ENCODE results near the gene SCIN. TPM values are rescaled to one million over a fixed set of nuclear protein-coding genes. Genes with fewer than 3 reads are reported as not detected.

Gene SCIN
- total and polyA plus RNA-seq, 4 experiments from 2014 or later: 0.07 to 0.25 (median 0.20) TPM; not detected in 1

GRCh38 chr7:12581897-12582296, 11.4 kb downstream of the SCIN start:
- H3K4me3 Mint-ChIP-seq: no peak overlapping the region
- intact Hi-C loops (cut with micrococcal nuclease): no loop called here
- no peak for DNase-seq
- H3K27me3 ChIP-seq (ENCODE audit: insufficient read depth, low read length): no peaks in the 10 kb centered on the region
- no peaks in the 10 kb centered on the region for H3K4me1 ChIP-seq (ENCODE audit: insufficient read depth, low read length)
- no peaks in the 10 kb centered on the region for H3K4me1 Mint-ChIP-seq
- no peaks in the 10 kb centered on the region for H3K9me3 Mint-ChIP-seq
- no peaks in the 10 kb centered on the region for H3K9me3 ChIP-seq (ENCODE audit: control insufficient read depth in 1 of 2, low read length in 2 of 2)
- H3K4me3 ChIP-seq (ENCODE audit: low read length in 2 of 2): no peak overlapping the region
- no peak overlapping the region for H3K27ac ChIP-seq (ENCODE audit: low read depth, low read length)
- POLR2A ChIA-PET (ENCODE audit: partially characterized antibody): no interaction called here
- peaks cover 10 to 20% of the 10 kb centered on the region in 2 donors for H3K27me3 Mint-ChIP-seq
- CTCF ChIA-PET (ENCODE audit: partially characterized antibody): no interaction called here
- H3K36me3 ChIP-seq (ENCODE audit: insufficient read depth, low read length): no peaks in the 10 kb centered on the region
- H3K27ac Mint-ChIP-seq: no peak overlapping the region
- H3K36me3 Mint-ChIP-seq: no peaks in the 10 kb centered on the region

GRCh38 chr7:12582362-12582761, 11.8 kb downstream of the SCIN start:
- POLR2A ChIA-PET (ENCODE audit: partially characterized antibody): no interaction called here
- CTCF ChIA-PET (ENCODE audit: partially characterized antibody): no interaction called here
- H3K9me3 Mint-ChIP-seq: no peaks in the 10 kb centered on the region
- DNase-seq: no peak
- H3K4me1 ChIP-seq (ENCODE audit: insufficient read depth, low read length): no peaks in the 10 kb centered on the region
- peaks cover 10 to 18% of the 10 kb centered on the region in 2 donors for H3K27me3 Mint-ChIP-seq
- H3K27me3 ChIP-seq (ENCODE audit: insufficient read depth, low read length): no peaks in the 10 kb centered on the region
- H3K27ac Mint-ChIP-seq: no peak overlapping the region
- intact Hi-C loops (cut with micrococcal nuclease): no loop called here
- no peak overlapping the region for H3K4me3 Mint-ChIP-seq
- H3K9me3 ChIP-seq (ENCODE audit: control insufficient read depth in 1 of 2, low read length in 2 of 2): no peaks in the 10 kb centered on the region
- no peaks in the 10 kb centered on the region for H3K36me3 ChIP-seq (ENCODE audit: insufficient read depth, low read length)
- no peak overlapping the region for H3K27ac ChIP-seq (ENCODE audit: low read depth, low read length)
- H3K4me3 ChIP-seq (ENCODE audit: low read length in 2 of 2): no peak overlapping the region
- no peaks in the 10 kb centered on the region for H3K4me1 Mint-ChIP-seq
- H3K36me3 Mint-ChIP-seq: no peaks in the 10 kb centered on the region

DNA sequence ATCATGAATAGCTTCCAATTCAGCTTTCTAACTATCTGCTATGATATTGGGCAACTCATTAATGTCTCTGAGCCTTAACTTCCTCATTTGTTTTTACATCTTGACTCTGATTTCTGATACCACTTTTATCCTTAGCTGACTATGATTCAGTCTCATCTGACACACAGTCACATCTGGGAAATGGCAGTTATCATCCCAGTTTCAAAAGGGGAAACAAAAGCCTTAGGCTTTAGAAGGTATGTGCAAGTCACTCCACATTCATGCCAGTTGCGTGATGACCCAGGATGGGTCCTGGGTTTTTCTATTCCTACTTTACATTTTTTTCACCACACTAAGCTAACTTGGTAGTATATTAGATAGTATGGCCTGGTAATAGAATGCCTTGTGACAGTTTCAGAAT, 12.7 kb downstream of the SCIN start:
- Mint-ChIP-seq H3K4me3 (no peak overlapping the region), H3K9me3 (no peaks in the 10 kb centered on the region), H3K27ac (no peak overlapping the region), H3K27me3 (peaks cover 13 to 18% of the 10 kb centered on the region in 2 donors), H3K4me1 (no peaks in the 10 kb centered on the region), H3K36me3 (no peaks in the 10 kb centered on the region)
- no peaks in the 10 kb centered on the region for H3K4me1 ChIP-seq (ENCODE audit: insufficient read depth, low read length)
- POLR2A ChIA-PET (ENCODE audit: partially characterized antibody): no interaction called here
- no peaks in the 10 kb centered on the region for H3K27me3 ChIP-seq (ENCODE audit: insufficient read depth, low read length)
- no peak overlapping the region for H3K27ac ChIP-seq (ENCODE audit: low read depth, low read length)
- no peak overlapping the region for H3K4me3 ChIP-seq (ENCODE audit: low read length in 2 of 2)
- intact Hi-C loops (cut with micrococcal nuclease): no loop called here
- no peaks in the 10 kb centered on the region for H3K36me3 ChIP-seq (ENCODE audit: insufficient read depth, low read length)
- no peaks in the 10 kb centered on the region for H3K9me3 ChIP-seq (ENCODE audit: control insufficient read depth in 1 of 2, low read length in 2 of 2)
- no peak for DNase-seq
- CTCF ChIA-PET (ENCODE audit: partially characterized antibody): no interaction called here

DNA sequence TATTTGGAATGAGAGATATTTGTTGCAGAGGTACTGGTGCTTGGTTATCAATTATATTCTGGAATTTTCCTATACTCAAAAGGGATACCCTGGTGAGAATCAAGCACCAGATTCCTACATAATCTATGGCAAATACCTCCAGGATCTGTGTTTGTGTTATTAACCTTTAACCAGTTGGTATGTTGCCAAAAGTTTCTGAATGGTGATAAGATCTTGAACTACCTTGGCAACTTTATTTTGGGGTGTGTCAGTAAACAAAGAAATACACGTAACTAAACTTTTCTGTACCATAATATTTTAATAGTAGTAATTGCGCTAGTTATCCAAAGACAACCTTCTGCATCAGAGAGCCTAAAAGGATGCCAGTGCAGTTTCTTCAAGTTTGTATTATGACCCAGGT, 13.4 kb downstream of the SCIN start:
- CTCF ChIA-PET (ENCODE audit: partially characterized antibody): no interaction called here
- no peak overlapping the region for H3K27ac Mint-ChIP-seq

DNA sequence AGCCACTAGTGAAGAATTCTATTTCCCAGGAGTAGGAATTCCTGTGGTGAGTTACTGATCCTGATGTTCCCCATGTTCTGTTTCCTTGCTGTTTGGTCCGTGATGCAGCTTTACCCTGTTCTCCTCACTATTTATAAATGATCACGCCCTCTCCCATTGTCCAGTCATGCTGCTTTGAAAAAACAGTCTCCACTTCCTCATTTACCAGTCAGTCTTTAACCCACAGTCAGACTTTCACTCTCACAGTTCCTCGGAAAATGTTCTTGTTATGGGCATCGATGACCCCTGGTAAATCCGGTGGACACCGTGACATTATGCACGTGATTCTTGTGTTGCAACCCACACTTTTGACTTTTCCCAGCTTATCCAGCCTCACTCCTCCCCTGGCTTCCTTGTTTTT, 14.4 kb downstream of the SCIN start:
- H3K4me1 ChIP-seq (ENCODE audit: insufficient read depth, low read length): no peaks in the 10 kb centered on the region
- intact Hi-C loops (cut with micrococcal nuclease): no loop called here
- no peaks in the 10 kb centered on the region for H3K27me3 ChIP-seq (ENCODE audit: insufficient read depth, low read length)
- H3K36me3 ChIP-seq (ENCODE audit: insufficient read depth, low read length): no peaks in the 10 kb centered on the region
- H3K4me3 ChIP-seq (ENCODE audit: low read length in 2 of 2): no peak overlapping the region
- Mint-ChIP-seq H3K9me3 (no peaks in the 10 kb centered on the region), H3K4me1 (no peaks in the 10 kb centered on the region), H3K27me3 (peaks cover 14 to 17% of the 10 kb centered on the region in 2 donors), H3K4me3 (no peak overlapping the region), H3K27ac (no peak overlapping the region), H3K36me3 (no peaks in the 10 kb centered on the region)
- no peak for DNase-seq
- no peak overlapping the region for H3K27ac ChIP-seq (ENCODE audit: low read depth, low read length)
- POLR2A ChIA-PET (ENCODE audit: partially characterized antibody): no interaction called here
- CTCF ChIA-PET (ENCODE audit: partially characterized antibody): no interaction called here
- H3K9me3 ChIP-seq (ENCODE audit: control insufficient read depth in 1 of 2, low read length in 2 of 2): no peaks in the 10 kb centered on the region

More for the DNA sequence above, 13.4 kb downstream of the SCIN start:
- intact Hi-C loops (cut with micrococcal nuclease): no loop called here
- Histone ChIP-seq H3K36me3 (ENCODE audit: insufficient read depth, low read length) (no peaks in the 10 kb centered on the region), H3K4me1 (ENCODE audit: insufficient read depth, low read length) (no peaks in the 10 kb centered on the region), H3K27me3 (ENCODE audit: insufficient read depth, low read length) (no peaks in the 10 kb centered on the region), H3K4me3 (ENCODE audit: low read length in 2 of 2) (no peak overlapping the region), H3K9me3 (ENCODE audit: control insufficient read depth in 1 of 2, low read length in 2 of 2) (no peaks in the 10 kb centered on the region), H3K27ac (ENCODE audit: low read depth, low read length) (no peak overlapping the region)
- Mint-ChIP-seq H3K9me3 (no peaks in the 10 kb centered on the region), H3K4me3 (no peak overlapping the region), H3K4me1 (no peaks in the 10 kb centered on the region), H3K36me3 (no peaks in the 10 kb centered on the region), H3K27me3 (peaks cover 14 to 17% of the 10 kb centered on the region in 2 donors)
- no peak for DNase-seq
- POLR2A ChIA-PET (ENCODE audit: partially characterized antibody): no interaction called here

GRCh38 chr7:12586271-12586670, 15.8 kb downstream of the SCIN start:
- Histone ChIP-seq H3K27ac (ENCODE audit: low read depth, low read length) (no peak overlapping the region), H3K9me3 (ENCODE audit: control insufficient read depth in 1 of 2, low read length in 2 of 2) (no peaks in the 10 kb centered on the region), H3K4me3 (ENCODE audit: low read length in 2 of 2) (no peak overlapping the region), H3K27me3 (ENCODE audit: insufficient read depth, low read length) (no peaks in the 10 kb centered on the region), H3K4me1 (ENCODE audit: insufficient read depth, low read length) (no peaks in the 10 kb centered on the region), H3K36me3 (ENCODE audit: insufficient read depth, low read length) (no peaks in the 10 kb centered on the region)
- H3K27me3 Mint-ChIP-seq: peaks cover 11 to 17% of the 10 kb centered on the region in 2 donors
- no peak for DNase-seq
- intact Hi-C loops (cut with micrococcal nuclease): no loop called here
- ChIA-PET CTCF (ENCODE audit: partially characterized antibody) (no interaction called here), POLR2A (ENCODE audit: partially characterized antibody) (no interaction called here)
- no peak overlapping the region for H3K27ac Mint-ChIP-seq
- H3K36me3 Mint-ChIP-seq: no peaks in the 10 kb centered on the region
- no peak overlapping the region for H3K4me3 Mint-ChIP-seq
- no peaks in the 10 kb centered on the region for H3K4me1 Mint-ChIP-seq
- H3K9me3 Mint-ChIP-seq: no peaks in the 10 kb centered on the region

GRCh38 chr7:12588259-12588904, 17.9 kb downstream of the SCIN start:
- intact Hi-C loops (cut with micrococcal nuclease): no loop called here
- Histone ChIP-seq H3K4me1 (ENCODE audit: insufficient read depth, low read length) (no peaks in the 10 kb centered on the region), H3K9me3 (ENCODE audit: control insufficient read depth in 1 of 2, low read length in 2 of 2) (no peaks in the 10 kb centered on the region), H3K27ac (ENCODE audit: low read depth, low read length) (no peak overlapping the region), H3K27me3 (ENCODE audit: insufficient read depth, low read length) (no peaks in the 10 kb centered on the region), H3K4me3 (ENCODE audit: low read length in 2 of 2) (no peak overlapping the region), H3K36me3 (ENCODE audit: insufficient read depth, low read length) (no peaks in the 10 kb centered on the region)
- no peaks in the 10 kb centered on the region for H3K36me3 Mint-ChIP-seq
- no peak overlapping the region for H3K4me3 Mint-ChIP-seq
- POLR2A ChIA-PET (ENCODE audit: partially characterized antibody): no interaction called here
- H3K27ac Mint-ChIP-seq: no peak overlapping the region
- H3K4me1 Mint-ChIP-seq: no peaks in the 10 kb centered on the region
- no peak for DNase-seq
- H3K27me3 Mint-ChIP-seq: peaks cover 11 to 14% of the 10 kb centered on the region in 2 donors
- H3K9me3 Mint-ChIP-seq: no peaks in the 10 kb centered on the region
- CTCF ChIA-PET (ENCODE audit: partially characterized antibody): no interaction called here

DNA sequence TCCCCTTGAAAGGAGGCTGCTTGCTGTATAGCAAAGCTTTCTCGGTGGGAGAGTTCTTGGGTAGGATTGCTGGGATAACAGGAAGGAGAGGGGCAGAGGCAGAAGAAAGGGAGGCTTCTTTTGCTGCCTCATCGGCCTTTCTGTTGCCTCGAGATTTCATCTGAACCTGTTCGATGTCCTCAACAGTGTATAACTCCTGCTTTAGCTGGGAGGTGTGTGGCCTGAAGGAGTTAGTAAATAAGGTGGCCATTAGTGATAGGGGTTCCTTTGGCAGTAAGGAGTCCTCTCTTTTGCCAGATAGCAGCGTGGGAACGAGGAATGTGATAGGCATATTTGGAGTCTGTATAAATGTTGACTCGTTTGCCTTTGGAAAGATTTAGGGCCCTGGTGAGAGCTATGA, 20.0 kb downstream of the SCIN start:
- H3K9me3 Mint-ChIP-seq: no peaks in the 10 kb centered on the region
- peaks cover 7 to 9% of the 10 kb centered on the region in 2 donors for H3K27me3 Mint-ChIP-seq
- intact Hi-C loops (cut with micrococcal nuclease): no loop called here
- Histone ChIP-seq H3K4me3 (ENCODE audit: low read length in 2 of 2) (no peak overlapping the region), H3K27ac (ENCODE audit: low read depth, low read length) (no peak overlapping the region), H3K36me3 (ENCODE audit: insufficient read depth, low read length) (no peaks in the 10 kb centered on the region), H3K4me1 (ENCODE audit: insufficient read depth, low read length) (no peaks in the 10 kb centered on the region), H3K9me3 (ENCODE audit: control insufficient read depth in 1 of 2, low read length in 2 of 2) (no peaks in the 10 kb centered on the region), H3K27me3 (ENCODE audit: insufficient read depth, low read length) (no peaks in the 10 kb centered on the region)
- no peaks in the 10 kb centered on the region for H3K4me1 Mint-ChIP-seq
- ChIA-PET POLR2A (ENCODE audit: partially characterized antibody) (no interaction called here), CTCF (ENCODE audit: partially characterized antibody) (no interaction called here)
- no peak for DNase-seq
- H3K27ac Mint-ChIP-seq: no peak overlapping the region
- H3K4me3 Mint-ChIP-seq: no peak overlapping the region
- no peaks in the 10 kb centered on the region for H3K36me3 Mint-ChIP-seq

All from CD4-positive, alpha-beta memory T cell (primary cell).